Measurements from ENCODE around the gene RASGRP2. TPM values are rescaled to one million over a fixed set of nuclear protein-coding genes. Genes with fewer than 3 reads are reported as not detected.

RASGRP2 gene
- total and polyA plus RNA-seq, 2 donors (not counting 3 experiments of a cell fraction or from before 2014, with no cell fraction given), result 1.2 to 2.3 TPM

- TF ChIP-seq EZH2 (IDR thresholded peaks at IDR 0.05; ENCODE audit: borderline replicate concordance, low read depth, low read length, severe bottlenecking) (no peak), FOS (IDR thresholded peaks at IDR 0.05; ENCODE audit: borderline replicate concordance, insufficient read depth, low read length) (no peak), MAX (IDR thresholded peaks at IDR 0.05; ENCODE audit: insufficient read depth, insufficient read length) (no peak), JUN (IDR thresholded peaks at IDR 0.05; ENCODE audit: borderline replicate concordance, insufficient read depth, insufficient read length, low read depth) (no peak), MYC (IDR thresholded peaks at IDR 0.05; ENCODE audit: low read depth, low read length) (no peak), POLR2A (IDR thresholded peaks at IDR 0.05; ENCODE audit: low read depth, low read length) (no peak), GATA2 (IDR thresholded peaks at IDR 0.05; ENCODE audit: insufficient read depth, insufficient read length, low read depth, low read length) (no peak), POLR2AphosphoS5 (IDR thresholded peaks at IDR 0.05; ENCODE audit: insufficient read depth, low read depth, low read length) (no peak), CTCF (IDR thresholded peaks at IDR 0.05; ENCODE audit: extremely low read depth in 1 of 2, insufficient read depth in 1 of 2, low read depth in 1 of 2, low read length in 2 of 2) (no peak)
- Histone ChIP-seq H3K9me1 (replicated peaks; ENCODE audit: control insufficient read depth, extremely low read depth, insufficient read depth, low read length) (no peaks in the 10 kb centered on the region), H3K9me3 (replicated peaks; ENCODE audit: control insufficient read depth, insufficient read depth, low read length) (no peaks in the 10 kb centered on the region), H3K36me3 (ENCODE audit: control insufficient read depth in 2 of 2, extremely low read depth in 1 of 2, insufficient read depth in 2 of 2, low read length in 2 of 2) (no peaks in the 10 kb centered on the region), H3K27ac (ENCODE audit: insufficient read depth, low read depth, low read length) (no peak overlapping the region), H3K79me2 (ENCODE audit: control insufficient read depth, insufficient read depth, low read length) (no peaks in the 10 kb centered on the region), H3K9ac (replicated peaks; ENCODE audit: extremely low read depth, insufficient read depth, low read length) (no peak overlapping the region), H2AFZ (ENCODE audit: low read depth, low read length) (peak overlapping the region; percentile 72), H3K4me3 (replicated peaks in 1 of 3; ENCODE audit: insufficient read depth in 1 of 3, low read depth in 1 of 3, low read length in 3 of 3) (peak overlapping the region in 2 of 3 experiments; percentile 2 to 19), H3K4me2 (ENCODE audit: insufficient read depth, low read length) (peak overlapping the region; percentile 64), H4K20me1 (replicated peaks; ENCODE audit: control insufficient read depth, extremely low read depth, insufficient read depth, low read length) (no peaks in the 10 kb centered on the region), H3K4me1 (ENCODE audit: control insufficient read depth, extremely low read depth, insufficient read depth, low read length) (peaks cover 13% of the 10 kb centered on the region), H3K27me3 (ENCODE audit: control insufficient read depth in 2 of 2, insufficient read depth in 2 of 2, low read length in 2 of 2) (peaks cover 27 to 32% of the 10 kb centered on the region in 2 experiments)
- dilution Hi-C loops (cut with MboI; ENCODE audit: extremely low pct_ligation_motif_present, low sequenced_read_pairs) (no loop called here), intact Hi-C loops (cut with micrococcal nuclease) (loop anchor here (1.0 kb wide), 2 partner anchors 54 to 189 kb away; no protein-coding TSS in a partner anchor)
- DNase-seq (ENCODE audit: low read depth, low spot score), result no peak
- ChIA-PET CTCF (interaction anchor here (0.6 to 1.8 kb wide), 6 partner anchors 9 to 53 kb away, joined by 3 to 14 read pairs (median 6); no protein-coding TSS in a partner anchor), POLR2A (no interaction called here)
- FAIRE-seq, result no peak
- BruUV-seq (replicated peaks), result no TSS peak
Measured at GRCh38 chr11:64742087-64742888, 1.7 kb downstream of the RASGRP2 start.
